CD4-positive, alpha-beta T cell treated with Interleukin-4 for 4 hours (primary cell): Measurements from ENCODE around the gene UVRAG.
A peak's percentile ranks its signal among the peaks of the same experiment; 100 is the strongest.

ENCODE experiments used
- DNase-seq: peaks from one replicate; pipeline ENCODE4 v3.0.0-alpha.2; 2020

UVRAG gene

DNA sequence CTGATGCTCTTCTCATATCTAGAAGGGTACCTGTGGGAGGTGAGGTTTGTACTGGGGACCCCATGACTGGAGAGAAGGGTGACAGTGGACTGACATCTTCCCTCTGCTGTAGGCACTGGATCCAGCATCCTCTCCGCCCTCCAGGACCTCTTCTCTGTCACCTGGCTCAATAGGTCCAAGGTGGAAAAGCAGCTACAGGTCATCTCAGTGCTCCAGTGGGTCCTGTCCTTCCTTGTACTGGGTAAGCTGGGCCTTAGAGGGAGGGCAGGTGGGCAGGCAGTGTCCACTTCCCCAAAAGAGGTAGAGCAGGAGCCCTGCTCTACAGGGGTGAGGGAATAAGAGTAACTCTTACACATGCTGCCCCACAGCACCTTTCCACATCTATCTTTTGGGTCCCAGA is 30.5 kb upstream of the UVRAG start:
- DNase-seq, result no peak

DNA sequence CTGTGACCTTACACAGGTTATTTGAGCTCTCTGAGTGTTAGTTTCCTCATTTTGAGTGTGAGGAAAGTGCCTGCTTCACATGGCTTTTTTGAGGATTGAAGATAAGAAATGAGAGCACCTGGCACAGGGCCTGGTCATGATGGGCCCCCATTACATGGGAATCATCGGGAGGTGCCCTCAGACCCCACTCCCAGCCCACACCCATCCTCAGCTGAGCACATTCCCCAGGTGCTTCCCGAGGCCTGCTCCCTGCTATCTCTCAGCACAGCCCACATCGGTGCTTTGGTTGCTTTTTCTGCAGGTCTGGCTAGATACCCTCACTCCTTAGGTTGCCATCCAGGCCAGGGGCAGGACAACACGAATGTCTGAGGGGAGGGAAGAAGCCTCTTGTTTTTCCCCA is 29.8 kb upstream of the UVRAG start:
- no peak for DNase-seq

DNA sequence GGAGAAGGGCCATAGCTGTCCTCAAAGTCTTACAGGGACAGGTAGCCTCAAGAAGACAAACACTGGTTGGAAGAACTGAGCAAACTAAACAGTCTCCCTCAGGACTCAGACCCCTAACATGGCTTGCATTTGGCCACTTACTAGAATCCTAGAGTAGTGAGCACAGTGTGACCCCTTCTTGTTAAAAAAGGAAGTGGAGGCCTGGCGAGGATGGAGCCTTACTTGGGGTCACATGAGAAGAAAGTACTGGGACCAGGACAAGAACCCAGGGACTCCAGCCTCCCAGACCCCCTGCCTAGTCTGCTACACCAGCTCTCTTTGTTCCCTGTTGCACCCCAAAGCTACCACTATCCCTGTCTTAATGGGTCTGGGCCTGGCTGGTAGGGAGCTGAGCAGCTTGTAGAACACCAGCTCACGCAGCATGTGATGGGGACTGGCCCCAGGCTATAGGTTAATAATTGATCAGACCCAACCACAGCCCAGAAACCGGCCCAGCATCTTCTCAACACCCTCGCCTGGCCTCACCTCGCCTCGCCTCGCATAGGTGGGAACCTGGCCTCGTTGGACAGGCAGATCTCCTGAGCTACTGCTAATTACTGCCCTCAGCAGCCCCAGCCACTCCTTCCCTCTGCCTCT is 28.8 kb upstream of the UVRAG start:
- no peak for DNase-seq

GRCh38 chr11:75789521-75789920 is 25.5 kb upstream of the UVRAG start:
- no peak for DNase-seq

DNA sequence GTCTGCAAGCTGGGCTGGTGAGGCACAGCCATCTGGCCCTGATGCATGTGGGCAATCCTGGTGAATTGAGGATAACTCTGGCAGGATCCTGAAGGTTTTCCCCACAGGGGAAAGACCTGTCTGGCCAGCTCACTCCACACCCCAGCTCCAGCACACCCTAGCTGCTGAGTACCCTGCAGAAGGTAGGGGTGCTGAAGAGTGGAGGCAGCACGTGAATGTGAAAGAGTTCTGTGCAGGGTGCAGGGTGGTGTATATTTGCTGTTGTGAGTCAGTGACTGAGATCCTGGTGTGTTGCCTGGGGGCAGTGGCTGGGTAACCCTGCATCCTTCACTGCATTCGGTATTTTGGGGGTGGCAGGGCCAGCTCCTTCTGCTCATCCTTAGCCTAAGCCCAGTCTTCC is 24.0 kb upstream of the UVRAG start:
- no peak for DNase-seq

DNA sequence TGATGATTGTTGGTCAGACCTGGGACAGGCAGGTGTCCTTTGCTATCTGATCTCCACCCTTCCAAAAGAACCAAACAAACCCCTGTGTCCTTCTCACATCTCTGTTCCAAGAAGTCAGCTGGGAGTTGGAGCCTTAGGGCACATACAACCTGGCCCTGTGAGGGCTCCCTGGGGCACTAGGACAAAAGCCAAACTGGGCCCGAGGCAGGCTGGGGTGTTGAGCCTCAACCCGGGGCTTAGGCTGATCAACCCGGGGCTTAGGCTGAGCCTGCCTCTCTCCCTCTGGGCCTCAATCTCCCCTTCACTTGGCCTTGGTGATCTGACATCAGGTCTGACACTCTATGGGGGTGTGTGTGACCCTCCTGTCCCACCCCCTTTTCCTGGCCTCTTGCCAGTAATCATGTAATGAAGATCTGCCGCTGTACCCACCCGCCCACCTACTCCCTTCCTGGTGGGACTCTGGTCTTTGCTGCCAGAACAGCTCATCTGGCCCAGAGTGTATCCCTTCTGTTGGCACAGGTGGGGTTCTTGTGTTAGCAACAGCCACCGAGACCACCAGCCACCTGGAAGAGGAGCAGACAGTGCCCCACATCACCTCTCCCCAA is 22.8 kb upstream of the UVRAG start:
- DNase-seq, result no peak

GRCh38 chr11:75792997-75793800 is 21.8 kb upstream of the UVRAG start:
- no peak for DNase-seq

DNA sequence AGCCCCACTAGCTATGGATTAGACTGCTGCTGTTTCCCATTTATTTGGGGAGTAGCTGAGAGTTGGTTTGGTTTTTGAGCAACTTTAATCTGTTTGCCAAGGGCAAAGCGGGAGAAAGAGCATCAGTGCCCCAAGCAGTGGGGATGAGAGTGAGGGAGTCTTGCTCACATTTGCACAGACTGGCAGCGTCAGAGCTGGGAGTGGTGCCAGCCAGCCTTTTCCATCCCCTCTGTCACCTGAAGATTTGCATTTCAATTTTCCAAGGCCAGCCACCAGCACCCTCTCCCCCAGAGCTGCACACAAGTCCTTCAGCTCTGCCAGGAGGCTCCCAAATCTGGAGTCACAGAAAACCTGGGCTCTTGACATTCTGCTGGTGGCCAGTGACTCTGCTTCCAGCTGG is 21.0 kb upstream of the UVRAG start:
- DNase-seq, result no peak

DNA sequence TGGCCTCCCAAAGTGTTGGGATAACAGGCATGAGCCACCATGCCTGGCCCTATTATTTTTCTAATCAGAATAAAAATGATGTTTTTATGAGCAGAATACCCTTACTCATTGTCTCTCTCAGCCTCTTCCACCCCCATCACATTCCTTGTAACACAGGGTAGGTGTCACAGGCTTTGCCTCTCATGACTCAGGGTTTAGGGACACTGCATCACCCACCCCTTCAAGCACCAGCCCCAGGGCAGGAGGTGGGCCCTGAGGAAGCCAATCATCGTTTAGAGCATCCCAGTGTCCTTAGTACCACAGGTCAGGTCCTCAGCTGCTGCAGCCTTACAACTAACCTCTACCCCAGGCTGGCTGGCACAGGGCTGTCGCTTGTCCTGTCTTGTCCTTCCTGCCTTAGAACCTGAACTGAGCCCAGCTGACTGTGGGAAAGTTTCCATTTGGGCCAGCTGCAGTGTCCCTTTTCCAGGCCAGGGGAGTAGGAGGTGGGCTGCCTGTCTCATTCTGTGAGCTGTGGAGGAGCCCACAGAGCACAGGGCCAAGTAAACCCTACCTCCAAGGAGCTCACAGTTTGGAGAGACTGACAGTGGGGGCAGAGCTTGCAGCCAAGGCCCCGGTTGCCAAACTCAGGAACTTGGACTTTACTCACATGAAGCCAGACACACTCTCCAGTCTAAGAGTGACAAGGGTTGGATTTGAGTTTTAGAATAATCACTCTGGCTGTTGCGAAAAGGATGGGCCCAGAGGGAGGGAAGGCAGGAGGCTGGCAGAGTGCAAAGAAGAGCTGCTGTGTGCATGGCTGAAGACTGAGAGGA is 19.5 kb upstream of the UVRAG start:
- DNase-seq, result no peak

DNA sequence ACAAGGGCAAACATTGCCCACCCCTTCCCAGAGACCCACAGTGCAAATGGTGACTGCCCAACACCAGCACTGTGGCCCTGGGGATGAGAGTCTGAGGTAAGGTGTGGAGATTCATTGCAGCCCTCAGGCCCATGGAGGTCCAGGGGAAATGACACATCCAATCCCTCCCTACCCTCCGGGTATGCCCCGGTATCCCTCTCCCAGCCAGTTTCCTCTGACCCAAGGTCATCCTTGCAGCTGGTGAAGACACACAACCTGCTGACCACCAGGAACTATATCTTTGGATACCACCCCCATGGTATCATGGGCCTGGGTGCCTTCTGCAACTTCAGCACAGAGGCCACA is 18.9 kb upstream of the UVRAG start:
- no peak for DNase-seq

GRCh38 chr11:75797116-75797515 is 17.9 kb upstream of the UVRAG start:
- no peak for DNase-seq

DNA sequence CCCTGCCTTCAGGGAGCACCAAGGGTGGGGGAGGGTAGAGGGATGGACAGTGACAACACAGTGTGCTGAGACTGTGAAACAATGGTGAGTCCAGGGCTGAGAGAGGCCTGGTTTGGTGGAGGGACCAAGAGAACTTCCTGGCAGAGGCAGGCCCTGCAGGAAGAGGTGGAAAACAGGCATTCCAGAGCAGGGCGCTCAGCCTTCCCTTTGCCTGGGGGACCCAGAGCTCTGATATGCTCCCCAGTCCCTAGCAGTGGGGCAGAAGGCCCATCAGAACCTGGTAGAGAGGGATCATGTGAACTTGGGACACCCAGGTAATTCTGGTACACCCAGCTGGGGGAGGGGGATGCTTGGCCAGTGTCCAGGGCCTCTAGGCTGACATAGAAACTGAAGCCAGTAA is 17.2 kb upstream of the UVRAG start:
- no peak for DNase-seq

GRCh38 chr11:75800136-75800675 is 14.8 kb upstream of the UVRAG start:
- no peak for DNase-seq

DNA sequence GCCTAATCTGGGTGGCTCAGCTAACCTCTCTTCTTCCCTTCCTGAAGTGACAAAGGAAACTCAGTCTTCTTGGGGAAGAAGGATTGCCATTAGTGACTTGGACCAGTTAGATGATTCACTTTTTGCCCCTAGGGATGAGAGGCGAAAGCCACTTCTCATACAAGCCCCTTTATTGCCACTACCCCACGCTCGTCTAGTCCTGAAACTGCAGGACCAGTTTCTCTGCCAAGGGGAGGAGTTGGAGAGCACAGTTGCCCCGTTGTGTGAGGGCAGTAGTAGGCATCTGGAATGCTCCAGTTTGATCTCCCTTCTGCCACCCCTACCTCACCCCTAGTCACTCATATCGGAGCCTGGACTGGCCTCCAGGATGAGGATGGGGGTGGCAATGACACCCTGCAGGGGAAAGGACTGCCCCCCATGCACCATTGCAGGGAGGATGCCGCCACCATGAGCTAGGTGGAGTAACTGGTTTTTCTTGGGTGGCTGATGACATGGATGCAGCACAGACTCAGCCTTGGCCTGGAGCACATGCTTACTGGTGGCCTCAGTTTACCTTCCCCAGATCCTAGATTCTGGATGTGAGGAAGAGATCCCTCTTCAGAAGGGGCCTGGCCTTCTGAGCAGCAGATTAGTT is 14.2 kb upstream of the UVRAG start:
- DNase-seq, result no peak

- no peak for DNase-seq
These were observed 13.5 kb upstream of the UVRAG start for GRCh38 chr11:75801362-75802020.

- DNase-seq, result no peak
These were observed 12.7 kb upstream of the UVRAG start for GRCh38 chr11:75802021-75802912.

GRCh38 chr11:75802913-75803820 is 11.8 kb upstream of the UVRAG start:
- peak; percentile 71 for DNase-seq

GRCh38 chr11:75809111-75809510 is 5.9 kb upstream of the UVRAG start:
- no peak for DNase-seq

DNA sequence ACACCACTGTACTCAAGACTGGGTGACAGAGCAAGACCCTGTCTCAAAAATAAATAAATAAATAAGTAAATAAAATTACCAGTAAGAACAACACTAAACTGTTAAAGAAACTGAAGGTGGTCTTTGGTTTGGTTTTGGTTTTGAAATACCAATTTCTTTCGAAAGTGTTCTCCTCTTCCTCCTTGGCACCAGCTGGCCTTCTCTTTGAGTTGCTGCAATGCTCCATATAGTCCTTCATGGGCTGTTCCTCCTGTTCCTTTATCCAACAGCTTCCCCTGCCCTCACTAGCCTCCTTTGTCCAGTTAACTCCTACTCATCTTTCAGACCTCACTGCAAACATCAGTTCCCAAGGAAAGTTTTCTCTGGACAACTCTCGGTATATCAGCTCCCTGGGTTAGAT is 5.0 kb upstream of the UVRAG start:
- DNase-seq, result no peak
